ENCODE results near the gene KCTD14.
"Not testable (repeated sequence)": the region's sequence is repeated elsewhere in the genome, so short reads cannot be mapped to it uniquely, and the experiment has no call there.

KCTD14 gene

DNA sequence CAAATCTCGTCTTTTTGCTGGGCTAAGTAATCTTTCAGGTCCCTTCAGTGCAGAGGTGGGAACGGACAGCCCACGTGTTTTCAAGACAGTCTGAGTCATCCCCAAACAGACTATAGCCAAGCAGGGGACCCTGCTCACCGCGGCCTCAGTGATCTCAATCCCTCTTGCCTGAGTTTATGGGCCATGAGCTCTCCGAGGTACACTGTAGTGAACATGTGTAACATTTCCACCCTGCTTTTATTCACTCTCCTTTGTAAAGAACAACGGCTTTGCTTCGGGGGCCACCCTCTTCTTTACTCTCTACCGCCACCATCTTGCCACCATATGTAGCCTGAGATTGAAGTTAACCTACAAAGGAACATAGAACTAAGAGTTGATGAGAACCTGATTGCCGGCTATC lies 11.5 kb upstream of the KCTD14 start:
- H3K4me3 ChIP-seq (ENCODE audit: low read depth, low read length): no peak overlapping the region
- TF ChIP-seq, protein P1, sequence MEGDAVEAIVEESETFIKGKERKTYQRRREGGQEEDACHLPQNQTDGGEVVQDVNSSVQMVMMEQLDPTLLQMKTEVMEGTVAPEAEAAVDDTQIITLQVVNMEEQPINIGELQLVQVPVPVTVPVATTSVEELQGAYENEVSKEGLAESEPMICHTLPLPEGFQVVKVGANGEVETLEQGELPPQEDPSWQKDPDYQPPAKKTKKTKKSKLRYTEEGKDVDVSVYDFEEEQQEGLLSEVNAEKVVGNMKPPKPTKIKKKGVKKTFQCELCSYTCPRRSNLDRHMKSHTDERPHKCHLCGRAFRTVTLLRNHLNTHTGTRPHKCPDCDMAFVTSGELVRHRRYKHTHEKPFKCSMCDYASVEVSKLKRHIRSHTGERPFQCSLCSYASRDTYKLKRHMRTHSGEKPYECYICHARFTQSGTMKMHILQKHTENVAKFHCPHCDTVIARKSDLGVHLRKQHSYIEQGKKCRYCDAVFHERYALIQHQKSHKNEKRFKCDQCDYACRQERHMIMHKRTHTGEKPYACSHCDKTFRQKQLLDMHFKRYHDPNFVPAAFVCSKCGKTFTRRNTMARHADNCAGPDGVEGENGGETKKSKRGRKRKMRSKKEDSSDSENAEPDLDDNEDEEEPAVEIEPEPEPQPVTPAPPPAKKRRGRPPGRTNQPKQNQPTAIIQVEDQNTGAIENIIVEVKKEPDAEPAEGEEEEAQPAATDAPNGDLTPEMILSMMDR (IDR thresholded peaks at IDR 0.05; ENCODE audit: low read depth, low read length): no peak
- TF ChIP-seq, protein P2, sequence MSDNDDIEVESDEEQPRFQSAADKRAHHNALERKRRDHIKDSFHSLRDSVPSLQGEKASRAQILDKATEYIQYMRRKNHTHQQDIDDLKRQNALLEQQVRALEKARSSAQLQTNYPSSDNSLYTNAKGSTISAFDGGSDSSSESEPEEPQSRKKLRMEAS (IDR thresholded peaks at IDR 0.05; ENCODE audit: low read depth, low read length): no peak
- TF ChIP-seq POLR2A (IDR thresholded peaks at IDR 0.05; ENCODE audit: extremely low read depth, insufficient read length): no peak
- no peak for TF ChIP-seq MYC (IDR thresholded peaks at IDR 0.05; ENCODE audit: low read depth, low read length)
- no peak for DNase-seq (ENCODE audit: low read depth)

DNA sequence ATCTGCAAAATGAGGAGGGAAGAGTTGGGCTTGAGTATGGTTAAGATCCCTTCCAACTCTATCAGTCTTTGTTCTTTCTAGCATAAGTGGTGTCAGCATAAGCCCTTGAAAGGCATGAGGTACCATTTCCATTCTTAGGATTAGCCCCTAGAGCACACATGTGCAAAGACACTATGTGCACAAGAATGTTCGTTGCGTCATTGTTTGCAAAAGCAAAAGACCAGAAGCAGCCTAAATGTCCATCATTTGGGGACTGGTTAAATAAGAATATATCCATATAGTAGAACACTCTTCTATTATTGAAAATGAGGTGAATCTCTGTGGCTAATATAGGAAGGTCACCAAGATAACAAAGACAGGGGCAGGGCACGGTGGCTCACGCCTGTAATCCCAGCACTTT lies 10.0 kb upstream of the KCTD14 start:
- TF ChIP-seq MYC (IDR thresholded peaks at IDR 0.05; ENCODE audit: low read depth, low read length) (no peak), POLR2A (IDR thresholded peaks at IDR 0.05; ENCODE audit: extremely low read depth, insufficient read length) (no peak)
- TF ChIP-seq, protein P2 (IDR thresholded peaks at IDR 0.05; ENCODE audit: low read depth, low read length): no peak
- TF ChIP-seq, protein P1 (IDR thresholded peaks at IDR 0.05; ENCODE audit: low read depth, low read length): no peak
- no peak for DNase-seq (ENCODE audit: low read depth)
- H3K4me3 ChIP-seq (ENCODE audit: low read depth, low read length): no peak overlapping the region

DNA sequence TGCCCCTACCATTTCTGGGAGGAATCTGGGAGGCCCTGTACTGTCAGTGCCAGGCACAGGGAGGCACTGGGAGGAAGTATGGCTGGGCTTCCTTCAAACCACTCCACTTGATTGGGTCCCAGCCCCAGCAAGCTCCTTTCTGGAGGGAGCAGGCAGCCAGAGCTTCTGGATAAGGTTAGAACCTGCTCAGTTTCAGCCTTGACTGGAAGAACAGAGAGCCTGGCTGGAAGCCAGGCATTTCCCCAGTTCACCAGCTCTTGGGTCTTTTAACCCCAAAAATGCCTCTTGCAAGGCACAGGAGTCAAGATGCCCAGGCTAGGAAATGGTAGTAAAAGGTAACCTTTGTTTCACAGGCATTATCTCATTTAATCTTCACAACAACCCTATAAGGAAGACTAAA lies 9.0 kb upstream of the KCTD14 start:
- DNase-seq (ENCODE audit: low read depth): no peak
- TF ChIP-seq, protein P1 (IDR thresholded peaks at IDR 0.05; ENCODE audit: low read depth, low read length): no peak
- TF ChIP-seq POLR2A (IDR thresholded peaks at IDR 0.05; ENCODE audit: extremely low read depth, insufficient read length): no peak
- no peak for TF ChIP-seq MYC (IDR thresholded peaks at IDR 0.05; ENCODE audit: low read depth, low read length)
- TF ChIP-seq, protein P2 (IDR thresholded peaks at IDR 0.05; ENCODE audit: low read depth, low read length): no peak
- H3K4me3 ChIP-seq (ENCODE audit: low read depth, low read length): no peak overlapping the region

DNA sequence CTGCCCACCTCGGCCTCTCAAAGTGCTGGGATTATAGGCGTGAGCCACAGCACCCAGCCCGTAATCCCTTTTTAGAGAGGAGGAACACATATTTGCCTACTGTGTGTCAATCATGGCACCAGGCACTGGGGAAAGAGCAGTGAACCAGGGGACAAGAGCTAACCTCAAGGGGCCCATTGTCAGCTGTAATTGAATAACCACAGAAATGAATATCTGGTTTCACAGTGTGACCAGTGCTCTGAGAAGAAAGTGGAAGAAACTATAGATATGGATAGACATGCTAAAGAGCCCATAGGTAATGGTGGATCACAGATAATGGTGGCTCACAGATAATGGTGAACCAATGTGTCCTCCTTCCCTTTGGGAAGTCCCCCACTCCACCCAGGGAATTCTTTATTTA lies 8.6 kb upstream of the KCTD14 start:
- TF ChIP-seq MYC (IDR thresholded peaks at IDR 0.05; ENCODE audit: low read depth, low read length): no peak
- no peak for TF ChIP-seq POLR2A (IDR thresholded peaks at IDR 0.05; ENCODE audit: extremely low read depth, insufficient read length)
- TF ChIP-seq, protein P2 (IDR thresholded peaks at IDR 0.05; ENCODE audit: low read depth, low read length): no peak
- TF ChIP-seq, protein P1 (IDR thresholded peaks at IDR 0.05; ENCODE audit: low read depth, low read length): no peak

DNA sequence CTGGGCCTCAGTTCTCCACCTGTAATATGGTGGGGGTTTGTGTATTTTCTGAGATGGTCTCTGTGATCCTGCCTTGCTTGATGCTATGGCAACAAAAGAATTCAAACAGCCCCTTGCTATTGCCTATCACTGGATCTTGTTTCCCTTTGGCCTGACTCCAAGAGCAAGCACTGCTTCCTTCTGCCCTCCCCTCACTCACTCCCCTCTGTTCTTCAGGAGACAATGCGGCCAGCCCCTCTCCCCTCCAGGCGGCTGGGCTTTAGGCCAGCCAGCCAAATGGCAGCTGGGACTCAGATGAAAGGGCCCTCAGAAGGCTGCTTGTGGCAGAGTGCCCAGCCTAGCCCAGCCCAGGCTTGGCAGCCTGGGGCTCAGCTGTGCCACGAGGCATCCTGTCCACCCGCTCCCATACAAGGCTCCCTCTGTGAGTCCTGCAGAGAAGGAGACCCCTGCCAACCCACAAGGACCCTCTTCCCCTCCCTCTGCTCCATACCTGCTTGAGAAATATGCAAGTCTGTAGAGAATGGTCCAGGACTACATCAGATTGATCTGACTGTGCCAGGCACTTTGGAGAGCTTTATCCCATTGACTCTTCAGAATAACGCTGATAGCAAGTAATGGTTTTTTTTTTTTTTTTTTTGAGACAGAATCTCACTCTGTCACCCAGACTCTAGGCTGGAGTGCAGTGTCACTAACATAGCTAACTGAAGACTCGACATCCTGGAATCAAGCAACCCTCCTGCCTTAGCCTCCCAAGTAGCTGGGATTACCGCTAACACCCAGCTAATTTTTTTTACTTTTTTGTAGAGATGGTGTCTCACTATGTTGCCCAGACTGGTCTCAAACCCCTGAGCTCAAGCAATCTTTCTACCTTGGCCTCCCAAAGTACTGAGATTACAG lies 7.6 kb upstream of the KCTD14 start:
- no peak for DNase-seq (ENCODE audit: low read depth)

More for the DNA sequence above, 8.6 kb upstream of the KCTD14 start:
- DNase-seq (ENCODE audit: low read depth): no peak
- H3K4me3 ChIP-seq (ENCODE audit: low read depth, low read length): no peak overlapping the region

DNA sequence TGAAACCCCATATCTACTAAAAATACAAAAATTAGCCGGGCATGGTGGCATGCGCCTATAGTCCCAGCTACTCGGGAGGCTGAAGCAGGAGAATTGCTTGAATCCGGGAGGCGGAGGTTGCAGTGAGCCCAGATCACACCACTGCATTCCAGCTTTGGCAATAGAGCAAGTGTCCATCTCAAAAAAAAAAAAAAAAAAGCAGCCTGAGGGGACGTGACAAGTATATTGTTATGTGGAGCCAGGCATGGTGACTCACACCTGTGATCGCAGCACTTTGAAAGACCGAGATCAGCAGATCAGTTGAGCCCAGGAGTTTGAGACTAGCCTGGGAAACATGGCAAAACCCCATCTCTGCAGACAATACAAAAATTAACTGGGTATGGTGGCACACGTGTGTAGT lies 5.3 kb upstream of the KCTD14 start:
- DNase-seq (ENCODE audit: low read depth); H3K4me3 ChIP-seq (ENCODE audit: low read depth, low read length): not testable (repeated sequence)

More for the DNA sequence above, 7.6 kb upstream of the KCTD14 start:
- TF ChIP-seq, protein P1 (IDR thresholded peaks at IDR 0.05; ENCODE audit: low read depth, low read length): no peak
- TF ChIP-seq POLR2A (IDR thresholded peaks at IDR 0.05; ENCODE audit: extremely low read depth, insufficient read length) (no peak), MYC (IDR thresholded peaks at IDR 0.05; ENCODE audit: low read depth, low read length) (no peak)
- TF ChIP-seq, protein P2 (IDR thresholded peaks at IDR 0.05; ENCODE audit: low read depth, low read length): no peak
- H3K4me3 ChIP-seq (ENCODE audit: low read depth, low read length): no peak overlapping the region
